Bone marrow (tissue), 2 donors: ENCODE data around the gene NTNG1.

Experiments used
- DNase-seq, 2 donors: peaks; one replicate each; lab custom pipeline; 2025; lab: John Stamatoyannopoulos, UW

NTNG1 gene

GRCh38 chr1:107263291-107263915 is 122.6 kb downstream of the NTNG1 start:
- no peak for DNase-seq

GRCh38 chr1:107264007-107264406 is 123.2 kb downstream of the NTNG1 start:
- DNase-seq, result no peak

GRCh38 chr1:107264561-107264960 is 123.7 kb downstream of the NTNG1 start:
- no peak for DNase-seq

- no peak for DNase-seq
These were observed 126.7 kb downstream of the NTNG1 start for GRCh38 chr1:107267489-107267888.

GRCh38 chr1:107272321-107272720 is 131.5 kb downstream of the NTNG1 start:
- no peak for DNase-seq

- no peak for DNase-seq
These were observed 132.7 kb downstream of the NTNG1 start for GRCh38 chr1:107273515-107273914.

- no peak for DNase-seq
These were observed 133.4 kb downstream of the NTNG1 start for GRCh38 chr1:107274227-107274626.

- no peak for DNase-seq
These were observed 135.4 kb downstream of the NTNG1 start for GRCh38 chr1:107276247-107276646.

- DNase-seq, result no peak
These were observed 136.2 kb downstream of the NTNG1 start for GRCh38 chr1:107277022-107277421.

- DNase-seq, result no peak
These were observed 145.3 kb downstream of the NTNG1 start for GRCh38 chr1:107286125-107286524.

- DNase-seq, result no peak
These were observed 151.1 kb downstream of the NTNG1 start for GRCh38 chr1:107291987-107292386.

GRCh38 chr1:107293901-107294613 is 153.2 kb downstream of the NTNG1 start:
- DNase-seq, result no peak

GRCh38 chr1:107294686-107295085 is 153.8 kb downstream of the NTNG1 start:
- DNase-seq, result no peak

- no peak for DNase-seq
These were observed 156.8 kb downstream of the NTNG1 start for GRCh38 chr1:107297681-107298080.

GRCh38 chr1:107298526-107298925 is 157.7 kb downstream of the NTNG1 start:
- DNase-seq, result no peak

GRCh38 chr1:107299521-107299920 is 158.7 kb downstream of the NTNG1 start:
- DNase-seq, result no peak

GRCh38 chr1:107309962-107310361 is 169.1 kb downstream of the NTNG1 start:
- no peak for DNase-seq

GRCh38 chr1:107315652-107316051 is 174.8 kb downstream of the NTNG1 start:
- no peak for DNase-seq

- no peak for DNase-seq
These were observed 178.1 kb downstream of the NTNG1 start for GRCh38 chr1:107318932-107319331.

- DNase-seq, result no peak
These were observed 182.9 kb downstream of the NTNG1 start for GRCh38 chr1:107323784-107324183.

GRCh38 chr1:107326824-107327445 is 186.1 kb downstream of the NTNG1 start:
- no peak for DNase-seq

GRCh38 chr1:107327446-107327845 is 186.6 kb downstream of the NTNG1 start:
- no peak for DNase-seq

GRCh38 chr1:107328087-107328486 is 187.2 kb downstream of the NTNG1 start:
- DNase-seq, result no peak
